ENCODE data around the gene TACR3.
"Not testable (repeated sequence)": the region's sequence is repeated elsewhere in the genome, so short reads cannot be mapped to it uniquely, and the experiment has no call there.

The TACR3 gene

DNA sequence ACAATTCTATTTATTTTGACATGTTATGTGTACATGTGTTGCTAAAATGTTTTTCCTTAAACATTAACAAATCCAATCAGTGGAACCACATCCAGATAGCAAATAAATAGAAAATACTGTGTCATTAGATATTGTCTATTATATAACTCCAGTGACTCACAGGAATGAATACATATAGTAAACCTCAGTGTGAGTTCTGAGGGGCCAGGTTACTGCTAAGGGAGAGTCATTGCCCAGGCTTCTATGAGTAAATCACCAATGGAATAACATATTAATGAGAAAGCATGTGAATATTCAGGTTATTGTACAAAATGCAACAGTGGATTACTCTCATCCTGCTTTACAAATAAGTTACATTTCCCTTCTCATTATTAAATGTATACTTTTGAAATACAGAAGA is 27.2 kb downstream of the TACR3 start:
- Histone ChIP-seq H3K9me3 (replicated peaks in 1 of 11) (no peaks in the 10 kb centered on the region), H3K27ac (no peak overlapping the region), H3K27me3 (no peaks in the 10 kb centered on the region), H4K20me1 (no peaks in the 10 kb centered on the region), H3K4me1 (no peaks in the 10 kb centered on the region), H3K9ac (no peak overlapping the region), H3K36me3 (no peaks in the 10 kb centered on the region), H3K4me2 (no peak overlapping the region), H3K4me3 (no peak overlapping the region)
- no peak for TF ChIP-seq Cebpa-rat (IDR thresholded peaks at IDR 0.05)

DNA sequence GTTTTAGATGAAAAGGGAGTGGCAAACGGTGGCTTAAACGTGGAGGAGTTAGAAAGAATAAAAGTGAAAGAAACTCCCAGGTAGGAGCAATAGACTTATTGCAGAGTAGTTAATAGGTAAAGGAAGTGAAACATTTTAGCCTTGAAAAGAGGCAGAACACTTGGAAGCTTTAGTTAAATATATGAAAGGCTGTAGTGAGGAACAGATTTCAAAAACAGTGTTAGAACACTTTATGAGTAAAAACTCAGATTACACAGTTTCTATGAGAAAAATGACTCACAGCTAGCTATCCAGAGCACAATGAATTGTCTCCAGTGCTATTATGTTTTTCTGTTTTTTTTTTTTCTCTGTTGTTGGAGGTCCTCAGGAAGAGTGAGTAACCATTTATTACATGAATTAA is 45.8 kb downstream of the TACR3 start:
- no peak overlapping the region for H3K27ac ChIP-seq
- H4K20me1 ChIP-seq, result no peaks in the 10 kb centered on the region
- H3K9me3 ChIP-seq (replicated peaks in 1 of 11), result no peaks in the 10 kb centered on the region
- no peaks in the 10 kb centered on the region for H3K36me3 ChIP-seq
- no peak overlapping the region for H3K4me3 ChIP-seq
- H3K27me3 ChIP-seq, result no peaks in the 10 kb centered on the region
- no peak overlapping the region for H3K4me2 ChIP-seq
- H3K9ac ChIP-seq, result no peak overlapping the region
- H3K4me1 ChIP-seq, result peaks cover 0 to 7% (median 0%) of the 10 kb centered on the region in 10 experiments; a peak in 1 of 20 replicates
- no peak for TF ChIP-seq Cebpa-rat (IDR thresholded peaks at IDR 0.05)

DNA sequence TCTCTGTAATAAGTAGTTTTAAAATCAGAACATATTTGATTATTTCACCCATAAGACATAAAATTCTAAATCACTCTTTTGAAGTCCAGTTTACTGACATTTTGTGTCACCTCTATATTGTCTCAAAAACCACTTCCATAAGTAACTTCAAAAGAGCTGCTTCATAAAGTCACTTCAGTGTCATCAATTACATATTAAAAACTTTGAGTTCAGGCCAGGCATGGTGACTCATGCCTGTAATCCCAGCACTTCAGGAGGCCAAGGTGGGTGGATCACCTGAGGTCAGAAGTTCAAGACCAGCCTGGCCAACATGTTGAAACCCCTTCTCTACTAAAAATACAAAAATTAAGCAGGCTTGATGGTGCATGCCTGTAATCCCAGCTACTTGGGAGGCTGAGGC is 53.0 kb downstream of the TACR3 start:
- not testable (repeated sequence) for H3K9me3 ChIP-seq (replicated peaks in 1 of 11); H3K9ac ChIP-seq; H3K27me3 ChIP-seq; H3K4me2 ChIP-seq; H4K20me1 ChIP-seq; H3K36me3 ChIP-seq; H3K4me3 ChIP-seq; H3K4me1 ChIP-seq; H3K27ac ChIP-seq

DNA sequence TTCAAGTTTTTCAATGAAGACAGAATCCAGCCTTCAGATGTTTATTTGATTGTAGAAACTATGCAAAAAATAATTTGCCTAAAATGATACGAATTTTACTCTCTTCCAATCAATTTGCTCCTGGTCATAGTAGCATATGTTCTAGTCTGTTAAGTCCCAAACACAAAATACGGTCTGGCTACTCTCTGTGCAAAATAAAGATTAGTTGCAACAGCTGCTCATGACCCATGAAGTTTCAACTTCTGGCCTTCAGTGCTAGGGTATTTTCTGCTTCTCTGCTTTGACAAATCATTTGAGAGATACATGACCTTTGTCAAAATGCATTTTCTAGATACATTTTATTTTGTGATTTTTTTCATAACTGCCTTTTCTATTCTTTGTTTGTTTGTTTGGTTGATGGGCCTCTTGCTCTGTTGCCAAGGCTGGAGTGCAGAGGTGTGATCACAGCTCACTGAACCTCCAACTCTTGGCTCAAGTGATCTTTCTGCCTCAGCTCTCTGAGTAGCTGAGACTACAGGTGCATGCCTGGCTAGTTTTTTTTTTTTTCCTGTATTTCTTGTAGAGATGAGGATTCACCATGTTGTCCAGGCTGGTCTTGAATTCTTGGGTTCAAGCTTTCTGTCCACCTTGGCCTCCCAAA is 55.2 kb downstream of the TACR3 start:
- Histone ChIP-seq H3K4me2 (no peak overlapping the region), H3K27ac (no peak overlapping the region), H4K20me1 (no peaks in the 10 kb centered on the region), H3K9ac (no peak overlapping the region), H3K9me3 (replicated peaks in 1 of 11) (no peaks in the 10 kb centered on the region), H3K27me3 (no peaks in the 10 kb centered on the region), H3K36me3 (no peaks in the 10 kb centered on the region), H3K4me1 (no peaks in the 10 kb centered on the region), H3K4me3 (no peak overlapping the region)
- TF ChIP-seq Cebpa-rat (IDR thresholded peaks at IDR 0.05), result no peak

DNA sequence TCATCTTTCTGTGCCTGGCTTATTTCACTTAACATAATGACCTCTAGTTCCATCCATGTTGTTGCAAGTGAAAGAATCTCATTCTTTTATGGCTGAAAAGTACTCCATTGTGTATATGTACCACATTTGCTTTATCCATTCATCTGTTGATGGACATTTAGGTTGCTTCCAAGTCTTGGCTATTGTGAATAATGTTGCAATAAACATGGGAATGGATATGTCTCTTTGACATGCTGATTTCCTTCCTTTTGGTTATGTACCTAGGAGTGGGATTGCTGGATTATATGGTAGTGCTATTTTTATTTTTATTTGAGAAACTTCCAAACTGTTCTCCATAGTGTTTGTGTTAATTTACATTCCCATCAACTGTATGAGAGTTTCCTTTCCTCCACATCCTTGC is 71.2 kb downstream of the TACR3 start:
- no peaks in the 10 kb centered on the region for H3K9me3 ChIP-seq (replicated peaks in 1 of 11)
- H3K27me3 ChIP-seq, result no peaks in the 10 kb centered on the region
- no peak for TF ChIP-seq Cebpa-rat (IDR thresholded peaks at IDR 0.05)
- H3K9ac ChIP-seq, result no peak overlapping the region
- no peaks in the 10 kb centered on the region for H3K36me3 ChIP-seq
- no peak overlapping the region for H3K4me3 ChIP-seq
- H3K27ac ChIP-seq, result no peak overlapping the region
- no peaks in the 10 kb centered on the region for H4K20me1 ChIP-seq
- H3K4me2 ChIP-seq, result no peak overlapping the region
- peaks cover 0 to 5% (median 0%) of the 10 kb centered on the region in 10 experiments; a peak in 1 of 20 replicates for H3K4me1 ChIP-seq

DNA sequence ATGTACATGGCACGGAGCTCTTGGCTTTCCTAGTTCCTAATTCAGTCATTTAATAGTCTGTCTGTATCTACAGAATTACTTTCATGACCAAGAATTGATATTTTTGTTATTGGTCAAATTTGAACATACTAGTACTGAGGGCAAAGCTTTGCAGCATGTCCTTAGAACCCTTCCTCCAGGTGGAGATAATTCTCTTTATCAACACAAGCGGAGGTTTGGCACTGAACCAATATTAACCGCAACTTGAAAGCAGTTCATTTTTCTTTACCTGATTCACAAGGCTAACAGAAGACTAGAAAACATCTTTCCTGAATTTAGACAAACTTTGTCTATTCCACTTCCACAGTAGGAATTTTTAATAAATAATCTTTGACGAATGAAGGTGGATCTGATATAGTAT is 73.8 kb downstream of the TACR3 start:
- Histone ChIP-seq H3K9ac (no peak overlapping the region), H4K20me1 (no peaks in the 10 kb centered on the region), H3K36me3 (no peaks in the 10 kb centered on the region), H3K4me2 (no peak overlapping the region), H3K4me3 (no peak overlapping the region), H3K4me1 (peaks cover 0 to 1% (median 0%) of the 10 kb centered on the region in 10 experiments; a peak in 1 of 20 replicates), H3K9me3 (replicated peaks in 1 of 11) (peaks cover 0 to 6% (median 0%) of the 10 kb centered on the region in 11 experiments; a peak in 1 of 22 replicates), H3K27ac (no peak overlapping the region), H3K27me3 (no peaks in the 10 kb centered on the region)
- TF ChIP-seq Cebpa-rat (IDR thresholded peaks at IDR 0.05), result no peak

DNA sequence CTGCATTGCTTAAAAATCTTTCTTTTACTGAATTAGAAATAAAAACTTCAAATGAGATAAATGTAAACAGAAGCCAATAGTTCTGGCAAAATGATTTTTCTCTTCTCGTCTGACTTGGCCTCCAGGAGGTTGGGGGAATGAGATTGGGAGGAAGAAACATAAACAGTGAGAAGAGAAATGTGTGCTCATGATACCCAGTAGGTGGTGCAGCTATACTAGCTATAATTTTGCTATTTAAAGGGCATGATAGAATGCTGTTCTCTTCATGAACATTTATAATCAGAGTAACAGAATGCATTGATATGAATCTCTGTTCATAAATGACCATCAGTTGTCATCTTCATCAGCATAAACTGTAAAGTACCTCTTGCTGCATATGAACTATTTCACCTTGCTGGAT is 85.5 kb downstream of the TACR3 start:
- Histone ChIP-seq H3K27me3 (no peaks in the 10 kb centered on the region), H3K9me3 (replicated peaks in 1 of 11) (no peaks in the 10 kb centered on the region), H3K4me2 (no peak overlapping the region), H3K36me3 (no peaks in the 10 kb centered on the region), H3K9ac (no peak overlapping the region), H3K4me3 (no peak overlapping the region), H3K4me1 (no peaks in the 10 kb centered on the region), H4K20me1 (no peaks in the 10 kb centered on the region), H3K27ac (no peak overlapping the region)
- TF ChIP-seq Cebpa-rat (IDR thresholded peaks at IDR 0.05), result no peak

DNA sequence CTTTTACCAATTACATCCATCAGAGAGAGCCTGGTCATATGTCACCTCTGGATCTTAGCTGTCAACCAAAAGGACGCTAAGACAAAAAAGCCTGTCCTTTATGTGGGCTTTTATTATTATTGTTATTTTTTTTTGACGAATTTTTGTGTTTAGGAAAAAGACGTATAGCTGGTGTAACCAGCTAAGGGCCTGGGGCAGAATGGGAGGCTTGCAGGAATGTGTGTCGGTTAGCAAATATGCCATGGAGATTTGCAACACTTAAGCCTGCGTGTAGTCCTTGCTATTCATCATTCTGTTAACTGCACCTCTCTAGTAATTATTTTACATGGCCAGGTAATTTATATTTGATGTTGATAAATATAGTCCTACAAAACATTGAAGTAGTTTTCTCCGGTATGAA is 93.5 kb downstream of the TACR3 start:
- no peaks in the 10 kb centered on the region for H3K27me3 ChIP-seq
- no peak overlapping the region for H3K4me3 ChIP-seq
- TF ChIP-seq Cebpa-rat (IDR thresholded peaks at IDR 0.05), result no peak
- H3K27ac ChIP-seq, result no peak overlapping the region
- no peaks in the 10 kb centered on the region for H3K36me3 ChIP-seq
- no peaks in the 10 kb centered on the region for H3K4me1 ChIP-seq
- H3K4me2 ChIP-seq, result no peak overlapping the region
- H3K9ac ChIP-seq, result no peak overlapping the region
- no peaks in the 10 kb centered on the region for H4K20me1 ChIP-seq
- H3K9me3 ChIP-seq (replicated peaks in 1 of 11), result no peaks in the 10 kb centered on the region

DNA sequence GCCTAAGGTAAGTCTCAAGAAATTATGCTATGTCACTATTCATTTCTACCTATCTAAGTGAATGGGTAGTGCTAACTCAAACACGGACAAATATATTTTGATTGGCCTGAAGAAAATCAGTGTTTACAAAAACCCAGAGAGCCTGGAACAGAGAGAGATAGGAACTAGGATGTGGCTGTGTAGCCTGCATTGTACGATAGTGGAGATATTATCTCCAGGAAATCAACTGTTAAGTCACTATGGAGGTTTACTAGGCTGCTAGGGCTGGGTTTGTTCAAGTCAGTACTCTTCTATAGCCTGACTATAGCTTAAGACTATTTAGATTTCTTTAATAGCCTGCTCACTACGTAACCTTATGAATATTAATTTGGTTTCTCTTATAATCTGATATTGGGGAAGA is 127.9 kb downstream of the TACR3 start:
- no peaks in the 10 kb centered on the region for H3K27me3 ChIP-seq
- no peaks in the 10 kb centered on the region for H3K36me3 ChIP-seq
- H3K4me2 ChIP-seq, result no peak overlapping the region
- no peaks in the 10 kb centered on the region; a peak in 2 of 20 replicates for H3K4me1 ChIP-seq
- no peaks in the 10 kb centered on the region for H4K20me1 ChIP-seq
- H3K4me3 ChIP-seq, result no peak overlapping the region
- no peak for TF ChIP-seq Cebpa-rat (IDR thresholded peaks at IDR 0.05)
- no peak overlapping the region for H3K9ac ChIP-seq
- no peak overlapping the region for H3K27ac ChIP-seq
- H3K9me3 ChIP-seq (replicated peaks in 1 of 11), result no peaks in the 10 kb centered on the region; a peak in 1 of 22 replicates

DNA sequence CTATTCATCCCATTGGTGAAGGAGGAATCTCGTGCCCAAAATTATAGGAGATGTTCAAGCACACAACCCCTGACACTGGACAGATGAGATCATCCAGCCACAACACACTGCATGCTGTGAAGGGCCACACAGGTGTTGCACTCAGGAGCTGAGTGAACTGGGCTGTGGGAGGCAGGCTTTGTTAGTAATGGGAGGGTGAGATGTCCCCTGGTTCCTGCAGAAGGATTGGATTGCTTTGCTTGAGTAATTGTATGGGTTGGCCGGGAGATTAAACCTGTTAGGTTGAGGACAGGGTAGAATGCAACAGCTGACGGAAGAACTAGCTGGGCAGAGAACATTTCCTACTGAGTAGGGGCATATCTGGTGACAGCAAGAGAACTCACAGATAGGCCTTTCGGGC is 152.2 kb downstream of the TACR3 start:
- no peak overlapping the region for H3K9ac ChIP-seq
- H3K27ac ChIP-seq, result no peak overlapping the region
- TF ChIP-seq Cebpa-rat (IDR thresholded peaks at IDR 0.05), result no peak
- H3K9me3 ChIP-seq (replicated peaks in 1 of 11), result no peaks in the 10 kb centered on the region
- no peaks in the 10 kb centered on the region for H3K27me3 ChIP-seq
- H3K36me3 ChIP-seq, result no peaks in the 10 kb centered on the region
- H3K4me2 ChIP-seq, result no peak overlapping the region
- H4K20me1 ChIP-seq, result no peaks in the 10 kb centered on the region
- no peak overlapping the region for H3K4me3 ChIP-seq
- peaks cover 0 to 5% (median 0%) of the 10 kb centered on the region in 10 experiments; a peak in 2 of 20 replicates for H3K4me1 ChIP-seq

DNA sequence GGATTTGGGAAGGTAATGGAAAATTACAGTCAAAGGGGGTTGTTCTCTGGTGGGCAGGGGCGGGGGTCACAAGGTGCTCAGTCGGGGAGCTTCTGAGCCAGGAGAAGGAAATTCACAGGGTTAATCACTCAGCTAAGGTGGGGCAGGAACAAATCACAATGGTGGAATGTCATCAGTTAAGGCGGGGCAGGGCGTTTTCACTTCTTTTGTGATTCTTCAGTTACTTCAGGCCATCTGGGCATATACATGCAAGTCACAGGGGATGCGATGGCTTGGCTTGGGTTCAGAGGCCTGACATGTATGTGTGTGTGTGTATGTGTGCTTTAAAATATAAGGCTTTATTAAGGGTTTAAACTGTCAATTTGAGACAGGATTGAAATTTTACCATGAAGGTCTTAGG is 160.6 kb downstream of the TACR3 start:
- not testable (repeated sequence) for H3K36me3 ChIP-seq; H3K4me3 ChIP-seq; H3K9ac ChIP-seq; H4K20me1 ChIP-seq; H3K9me3 ChIP-seq (replicated peaks in 1 of 11); H3K27ac ChIP-seq; H3K27me3 ChIP-seq; H3K4me2 ChIP-seq; H3K4me1 ChIP-seq
